Activated T-cell treated with anti-CD3 and anti-CD28 coated beads for 1 hour (primary cell): ENCODE data around the gene IPMK.

Source experiments
- DNase-seq: peaks from one replicate; pipeline ENCODE4 v3.0.0-alpha.2; 2020; ENCODE audit warnings: low read depth

IPMK gene

DNA sequence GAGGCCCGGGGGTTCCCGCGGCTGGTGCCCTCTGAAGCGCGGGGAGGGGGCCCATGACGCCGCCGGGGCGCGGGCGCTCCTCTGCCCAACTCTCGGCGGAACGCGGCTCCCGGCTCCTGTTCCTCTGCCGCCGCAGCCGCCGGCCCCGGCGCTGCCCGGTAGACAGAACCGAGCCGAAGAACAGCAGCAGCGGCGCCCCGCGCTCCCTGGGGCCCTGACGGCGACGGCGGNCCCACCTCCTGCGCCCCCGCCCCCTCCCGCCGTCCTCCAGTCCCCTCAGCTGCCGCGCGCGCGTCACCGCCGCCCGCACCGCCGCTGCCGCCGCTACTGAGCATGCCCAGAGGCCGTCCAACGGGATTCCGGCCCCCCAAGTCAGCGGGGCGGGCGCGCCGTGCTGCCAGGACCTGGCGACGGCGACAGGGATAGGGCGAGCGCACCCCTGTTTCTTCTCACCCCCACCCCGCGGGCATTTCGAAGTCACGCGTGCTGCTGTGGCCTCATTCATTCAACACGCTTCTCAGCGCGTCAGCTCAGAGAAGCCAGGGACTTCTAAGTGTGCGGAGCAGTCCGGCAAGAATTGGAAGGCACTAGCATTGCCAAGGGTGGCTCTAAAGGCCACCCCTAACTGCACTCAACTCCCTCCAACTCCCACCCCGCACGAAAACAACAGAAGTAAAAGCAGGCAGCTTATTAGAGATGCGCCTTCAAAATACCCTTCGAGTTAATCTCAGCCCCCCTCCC is at the start of gene IPMK:
TSS of gene IPMK (minus strand) at position 182 of the 741 bp plus-strand sequence. CDS start 283 bp downstream, outside the sequence.
- DNase-seq, result peak; percentile 88

DNA sequence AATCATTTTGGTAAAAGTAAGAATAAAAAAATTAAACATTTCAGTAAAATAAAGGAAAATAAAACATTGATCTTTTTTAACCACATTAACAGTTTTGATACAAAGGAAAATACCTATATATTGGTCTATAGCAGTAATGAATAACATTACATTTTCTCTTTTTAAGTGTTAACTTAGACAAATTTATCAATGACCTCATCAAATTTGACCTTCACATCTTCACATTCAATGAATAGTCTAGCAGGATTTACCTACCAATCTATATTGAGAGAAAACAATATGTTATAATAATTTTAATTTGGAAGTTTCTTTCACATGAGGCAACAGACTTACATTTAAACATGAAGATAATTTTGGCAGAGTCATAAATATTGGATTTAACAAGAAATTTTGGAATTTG is 49.2 kb upstream of the IPMK start:
- no peak for DNase-seq

DNA sequence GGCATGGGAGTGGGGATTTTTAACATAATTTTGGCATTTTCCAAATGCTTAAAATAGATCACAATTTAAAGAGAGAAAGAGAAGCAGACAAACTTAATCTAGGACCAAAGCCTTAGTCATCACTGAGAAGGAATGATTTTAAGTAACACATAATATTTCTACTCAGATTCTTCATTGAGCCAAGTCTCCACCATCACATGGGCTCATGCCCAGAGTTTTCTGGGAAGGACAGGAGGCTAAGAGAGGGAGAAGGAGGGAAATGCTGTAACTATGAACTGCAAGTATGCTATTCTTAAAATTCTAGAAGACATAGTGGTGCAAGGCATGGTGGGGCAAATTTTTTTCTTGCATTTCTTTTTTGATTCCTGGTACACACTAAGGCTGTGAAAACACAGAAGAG is 43.3 kb upstream of the IPMK start:
- DNase-seq, result no peak

DNA sequence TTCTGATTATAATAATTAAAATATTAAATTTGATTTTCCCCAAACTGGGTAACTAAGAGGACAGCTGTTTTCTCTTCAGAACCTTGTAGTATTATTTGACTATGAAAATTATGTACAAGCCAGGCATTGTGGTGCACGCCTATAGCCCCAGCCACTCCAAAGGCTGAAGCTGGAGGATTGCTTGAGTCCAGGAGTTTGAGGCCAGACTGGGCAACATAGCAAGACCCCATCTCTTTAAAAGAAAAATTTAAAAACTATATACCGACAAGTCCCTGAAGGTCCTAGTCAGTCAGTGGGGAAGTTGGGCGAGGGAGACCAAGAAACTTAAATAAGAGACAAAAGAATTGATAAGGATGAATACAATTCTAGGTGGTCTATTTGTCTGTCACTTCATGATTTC is 40.0 kb upstream of the IPMK start:
- DNase-seq, result no peak

DNA sequence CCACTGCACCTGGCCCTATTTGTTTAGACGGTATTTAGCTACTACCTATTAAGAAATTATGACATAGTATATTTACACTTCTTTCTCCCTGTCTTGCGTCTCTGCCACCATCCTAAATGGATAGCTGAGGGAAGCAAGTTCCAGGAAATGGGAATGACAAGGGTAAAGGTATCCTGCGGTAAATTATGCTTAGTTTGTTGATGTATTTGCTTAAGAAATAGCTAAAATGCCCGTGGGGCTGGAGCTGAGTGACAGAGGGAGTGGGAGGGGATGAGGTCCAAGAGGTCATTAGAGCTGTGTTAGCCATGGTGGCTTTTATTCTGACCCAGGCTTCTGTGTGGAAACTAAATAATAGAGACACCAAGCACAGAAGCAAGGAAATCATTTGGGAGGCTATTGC is 38.1 kb upstream of the IPMK start:
- no peak for DNase-seq

DNA sequence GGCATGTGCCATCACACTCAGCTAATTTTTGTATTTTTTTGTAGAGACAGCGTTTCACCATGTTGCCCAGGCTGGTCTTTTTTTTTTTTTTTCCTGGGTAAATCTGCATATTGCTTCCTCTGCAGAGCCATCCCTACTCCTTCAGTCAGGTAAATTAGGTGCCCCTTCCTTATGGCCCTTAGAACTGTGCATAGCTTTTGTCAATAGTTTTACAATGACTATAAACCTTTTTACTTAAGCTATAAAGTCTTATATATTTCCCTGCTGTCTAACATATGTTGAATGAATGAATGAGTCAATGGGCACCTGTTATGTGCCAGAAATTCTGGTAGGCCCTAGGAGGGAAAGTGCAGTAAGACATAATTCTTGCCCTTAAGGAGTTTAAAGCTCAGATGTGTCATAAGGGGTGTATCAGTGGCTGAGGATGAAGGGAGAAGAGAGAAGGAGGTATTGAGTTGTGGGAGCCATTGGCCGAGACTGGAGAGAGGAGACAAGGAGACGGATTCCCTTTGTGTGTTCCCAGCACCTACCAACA is 36.5 kb upstream of the IPMK start:
- no peak for DNase-seq

DNA sequence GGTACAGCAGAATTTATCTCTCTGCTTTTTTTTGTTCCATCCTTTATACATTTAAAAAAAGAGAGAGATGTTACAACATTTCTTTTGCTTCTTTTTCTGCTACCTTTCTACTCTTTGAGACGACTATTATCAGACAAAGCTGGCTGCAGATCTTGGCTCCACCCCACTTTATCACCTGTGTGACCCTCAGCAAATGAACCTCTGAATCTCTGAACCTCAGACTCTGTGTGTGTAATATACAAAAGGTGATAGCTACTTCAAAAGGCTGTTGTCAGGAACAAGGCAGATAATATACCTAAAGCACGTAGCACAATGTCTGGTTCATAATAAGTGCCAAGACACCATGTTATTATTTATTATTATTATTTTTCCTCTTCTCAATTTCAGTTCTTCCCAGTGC is 34.6 kb upstream of the IPMK start:
- no peak for DNase-seq

DNA sequence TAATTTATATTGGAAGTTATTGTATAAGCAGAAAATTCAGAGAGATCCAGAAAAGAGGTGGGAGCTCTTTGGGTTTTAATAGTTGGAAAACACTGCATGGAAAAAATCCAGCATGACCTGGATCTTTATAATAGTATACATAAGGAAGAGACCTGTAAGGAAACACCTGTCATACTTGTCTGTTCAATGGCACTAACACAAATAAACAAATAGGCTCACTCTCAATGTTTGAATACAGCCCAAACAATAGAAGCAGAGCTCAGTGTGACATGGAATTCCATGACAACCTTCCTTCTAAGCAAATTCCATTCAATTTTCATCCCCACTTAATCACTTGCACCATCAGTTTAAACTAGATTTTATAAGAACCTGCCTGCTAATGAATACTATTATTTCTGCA is 33.0 kb upstream of the IPMK start:
- DNase-seq, result no peak

DNA sequence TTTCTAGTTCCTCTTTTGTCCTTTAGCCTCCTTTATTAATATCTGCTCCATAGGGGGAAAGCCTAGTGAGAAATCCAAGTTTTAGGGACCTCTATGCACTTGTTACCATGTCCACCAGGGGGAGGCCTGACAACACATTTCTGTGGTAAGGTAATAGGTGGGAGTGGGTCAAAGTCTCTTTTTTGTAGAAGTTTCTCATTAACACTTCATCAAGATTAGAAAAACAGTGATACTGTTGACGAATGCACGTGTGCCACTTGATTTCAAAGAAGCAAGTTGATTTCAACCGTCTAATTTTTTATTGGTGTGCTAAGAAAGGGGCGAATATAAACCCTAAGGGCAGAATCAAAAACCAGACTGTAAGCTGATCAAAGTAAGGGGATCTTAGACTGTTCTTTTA is 31.9 kb upstream of the IPMK start:
- peak; percentile 48 for DNase-seq

DNA sequence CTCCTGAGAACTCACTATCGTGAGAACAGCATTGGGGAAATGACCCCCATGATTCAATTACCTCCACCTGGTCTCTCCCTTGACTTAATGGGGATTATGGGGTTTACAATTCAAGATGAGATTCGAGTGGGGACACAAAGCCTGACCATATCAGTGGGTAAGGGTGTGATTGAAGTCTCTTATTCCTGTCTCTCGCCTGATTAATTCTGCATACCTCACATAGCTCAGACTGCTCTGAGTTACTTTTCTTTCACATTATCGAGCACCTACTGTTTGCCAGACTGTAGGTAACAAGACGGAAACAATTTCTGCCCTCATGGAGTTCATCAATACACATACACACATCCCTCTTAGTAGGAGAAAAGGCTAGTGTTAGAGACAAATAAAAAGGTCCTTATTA is 26.3 kb upstream of the IPMK start:
- no peak for DNase-seq

DNA sequence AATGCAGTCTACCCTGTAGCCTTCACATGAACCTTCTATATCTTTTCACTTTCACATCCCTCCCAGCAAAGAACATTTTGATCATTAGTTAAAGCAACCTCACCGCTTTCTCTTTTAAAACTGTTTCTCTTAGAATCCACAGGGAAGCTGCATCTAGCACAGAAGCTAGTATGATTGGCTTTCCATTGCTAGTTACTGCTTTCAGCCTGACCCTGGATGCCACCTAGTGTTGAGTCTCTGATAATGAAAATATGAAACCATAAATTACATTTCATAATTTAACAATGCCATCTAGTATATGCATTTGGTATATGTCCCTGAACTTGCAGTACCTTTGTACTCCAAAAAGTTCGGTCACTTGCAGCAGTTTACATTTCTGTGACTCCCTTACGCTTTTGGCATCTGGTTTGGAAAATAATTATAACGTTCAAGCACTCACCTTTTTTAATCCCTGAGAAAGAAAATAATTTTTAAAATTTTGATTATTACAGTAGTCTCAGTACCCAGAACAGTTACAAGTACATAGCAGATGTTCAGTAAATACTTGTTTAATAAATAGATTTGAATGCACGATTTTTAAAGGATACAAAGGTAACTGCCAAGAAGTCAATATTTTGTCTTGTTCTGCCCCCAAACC is 24.0 kb upstream of the IPMK start:
- no peak for DNase-seq

DNA sequence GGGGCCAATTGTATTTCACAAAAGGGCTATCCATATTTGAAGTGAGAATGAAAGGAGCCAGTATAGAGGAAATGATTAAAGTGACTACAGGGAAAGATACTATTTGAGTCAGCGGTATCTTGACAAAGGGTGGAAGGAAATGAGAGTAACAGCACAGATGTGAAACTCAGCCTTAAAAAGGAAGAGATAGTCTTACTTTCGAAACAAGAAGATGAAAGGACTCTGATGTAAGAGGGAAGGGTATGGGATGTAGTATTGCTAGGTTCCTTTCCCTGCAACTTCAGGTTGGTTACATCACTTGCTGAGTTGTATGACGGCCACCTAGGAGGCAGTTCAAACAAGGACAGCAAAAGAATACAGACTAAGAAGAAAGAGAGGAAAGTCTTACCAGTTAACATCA is 14.9 kb upstream of the IPMK start:
- DNase-seq, result no peak

DNA sequence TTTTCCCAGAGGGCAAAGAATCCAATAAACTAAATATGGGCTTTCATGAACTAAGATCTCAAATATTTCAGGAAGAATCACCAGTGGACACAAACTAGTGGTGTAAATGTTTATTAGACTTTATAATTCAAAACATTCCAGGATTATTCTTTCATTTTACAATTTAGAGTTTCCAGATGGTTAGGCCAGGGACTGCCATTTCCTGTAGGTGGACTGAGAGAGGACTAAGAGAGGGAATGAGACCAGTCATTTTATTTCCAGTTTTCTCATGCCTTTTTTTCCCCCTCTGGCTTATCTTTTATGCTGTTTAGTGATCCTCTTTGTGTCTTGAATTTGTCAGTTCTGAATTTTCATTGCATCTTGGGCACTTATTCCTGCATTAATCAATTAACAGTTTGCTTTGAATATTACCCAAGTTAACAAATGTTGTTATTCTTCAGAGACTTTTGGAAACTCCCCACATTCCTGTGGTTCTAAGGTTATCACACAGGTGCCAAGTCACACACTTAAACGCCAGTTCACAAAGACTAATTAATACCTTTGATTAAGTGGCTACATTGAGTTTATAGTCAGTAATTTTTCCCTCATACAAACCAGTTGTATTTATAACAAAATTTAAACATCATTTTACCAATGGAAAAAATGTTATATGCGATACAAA is 13.5 kb upstream of the IPMK start:
- no peak for DNase-seq

DNA sequence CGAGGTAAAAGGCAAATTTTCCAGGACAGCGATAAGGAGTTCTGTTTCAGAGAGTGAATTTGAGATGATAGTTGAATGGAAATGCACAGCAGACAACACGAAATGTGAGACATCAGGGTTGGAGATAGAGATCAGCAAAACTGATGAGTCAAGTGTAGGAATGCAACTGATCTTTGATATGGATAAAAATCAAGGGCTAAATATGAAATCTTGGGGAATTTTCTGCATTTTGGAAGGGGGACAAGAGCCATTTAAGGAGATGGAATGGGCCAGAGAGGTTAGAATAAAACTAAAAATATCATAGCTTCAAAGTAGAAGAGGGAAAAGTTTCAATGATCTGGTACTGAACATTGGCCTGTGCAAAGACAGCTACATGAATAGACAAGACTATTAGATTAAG is 12.8 kb upstream of the IPMK start:
- no peak for DNase-seq

DNA sequence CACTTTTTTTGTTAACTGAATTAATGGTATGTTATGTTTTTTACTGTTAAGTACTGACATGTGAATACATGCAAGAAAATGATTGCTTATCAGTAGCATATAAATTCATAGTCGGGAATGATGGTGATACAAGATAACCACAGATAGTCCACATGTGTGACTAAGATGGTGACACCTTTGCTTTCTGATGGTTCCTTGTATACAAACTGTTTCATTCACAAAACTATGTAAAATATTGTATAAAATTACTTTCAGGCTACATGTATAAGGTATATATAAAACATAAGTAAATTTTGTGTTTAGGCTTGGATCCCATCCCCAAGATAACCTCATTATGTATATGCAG is 11.2 kb upstream of the IPMK start:
- no peak for DNase-seq

DNA sequence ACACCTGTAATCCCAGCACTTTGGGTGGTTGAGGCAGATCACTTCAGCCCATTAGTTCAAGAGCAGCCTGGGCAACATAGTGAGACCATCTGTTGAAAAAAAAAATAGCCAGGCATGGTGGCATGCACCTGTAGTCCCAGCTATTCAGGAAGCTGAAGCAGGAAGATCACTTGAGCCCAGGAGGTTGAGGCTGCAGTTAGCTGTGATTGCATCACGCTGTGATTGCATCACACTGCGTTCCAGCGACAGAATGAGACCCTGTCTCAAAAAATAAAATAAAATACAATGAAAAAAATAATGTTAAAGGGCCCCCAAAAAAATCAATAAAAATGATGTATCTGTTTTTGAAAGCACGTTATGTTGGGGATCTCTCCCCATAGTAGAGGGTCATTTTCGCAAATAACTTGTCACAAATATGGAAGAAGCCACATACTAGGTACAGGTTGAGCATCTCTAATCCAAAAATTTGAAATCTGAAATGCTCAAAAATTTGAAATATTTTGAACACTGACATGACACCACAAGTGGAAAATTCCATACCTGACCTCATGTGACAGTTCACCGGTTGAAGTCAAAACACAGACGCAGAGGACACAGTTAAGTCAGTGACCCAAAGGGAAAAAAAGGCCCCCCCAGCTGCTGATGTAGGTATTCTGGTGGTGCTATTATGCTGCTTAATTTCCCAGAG is 10.7 kb upstream of the IPMK start:
- DNase-seq, result no peak

DNA sequence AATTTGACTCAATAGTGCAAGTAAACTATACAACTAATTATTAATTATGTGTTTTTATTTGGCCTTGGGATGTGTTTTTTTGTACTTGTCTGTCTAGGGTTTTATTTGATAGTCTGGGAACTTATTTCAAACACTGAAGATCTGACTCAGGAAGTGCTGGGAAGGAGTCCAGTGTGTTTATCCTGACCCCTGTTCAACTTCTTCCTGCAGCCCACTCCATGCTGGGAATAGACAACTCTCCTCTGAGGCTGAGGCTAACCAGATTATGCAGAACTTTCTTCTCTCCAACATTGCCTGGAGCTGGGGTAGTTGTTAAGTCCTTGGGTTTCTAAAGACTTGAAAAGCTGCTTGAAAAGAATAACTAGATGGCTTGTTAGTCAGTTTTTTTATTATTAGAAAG is 8.2 kb upstream of the IPMK start:
- no peak for DNase-seq

DNA sequence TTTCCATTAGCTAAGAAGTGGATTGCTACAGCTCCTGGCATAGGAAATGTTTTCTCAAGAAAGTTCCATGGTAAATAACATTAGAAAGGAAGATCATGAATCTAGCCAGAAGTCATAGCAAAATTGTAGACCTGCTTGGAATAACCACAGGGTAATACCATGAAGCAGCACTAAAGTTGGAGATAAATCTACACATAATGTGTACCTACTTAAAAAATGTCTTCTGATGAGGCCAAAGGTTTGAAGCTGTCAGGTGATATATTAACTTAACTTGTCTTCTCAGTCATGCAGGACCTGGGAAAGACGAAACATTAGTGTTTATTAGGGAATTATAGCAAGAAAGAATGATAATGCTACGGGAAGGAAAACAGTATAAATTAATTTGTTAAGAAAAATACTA is 7.6 kb upstream of the IPMK start:
- no peak for DNase-seq

DNA sequence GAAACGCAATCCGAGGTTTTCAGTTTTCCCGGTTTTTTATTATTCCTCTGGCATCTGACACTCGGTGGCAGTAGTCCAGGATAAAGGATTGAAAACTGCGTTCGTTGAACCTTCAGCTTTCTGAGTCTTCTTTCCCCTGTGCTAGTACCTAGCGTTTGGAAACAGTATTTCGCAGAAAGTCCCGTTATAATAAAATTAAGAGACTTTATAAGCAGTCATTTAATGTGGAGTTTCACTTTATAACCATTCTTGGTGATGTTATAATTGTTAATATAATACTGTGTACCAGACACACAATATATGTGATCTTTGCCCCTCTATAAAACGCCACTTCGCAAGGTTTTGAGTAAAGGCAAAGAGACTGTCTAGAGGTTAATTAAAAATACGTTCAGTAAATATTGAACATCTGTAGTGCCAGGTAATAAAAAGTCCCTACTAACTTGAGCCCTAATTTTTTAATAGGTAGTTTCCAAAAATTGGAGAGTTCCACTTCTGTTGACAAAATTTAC is 2.1 kb upstream of the IPMK start:
- no peak for DNase-seq

DNA sequence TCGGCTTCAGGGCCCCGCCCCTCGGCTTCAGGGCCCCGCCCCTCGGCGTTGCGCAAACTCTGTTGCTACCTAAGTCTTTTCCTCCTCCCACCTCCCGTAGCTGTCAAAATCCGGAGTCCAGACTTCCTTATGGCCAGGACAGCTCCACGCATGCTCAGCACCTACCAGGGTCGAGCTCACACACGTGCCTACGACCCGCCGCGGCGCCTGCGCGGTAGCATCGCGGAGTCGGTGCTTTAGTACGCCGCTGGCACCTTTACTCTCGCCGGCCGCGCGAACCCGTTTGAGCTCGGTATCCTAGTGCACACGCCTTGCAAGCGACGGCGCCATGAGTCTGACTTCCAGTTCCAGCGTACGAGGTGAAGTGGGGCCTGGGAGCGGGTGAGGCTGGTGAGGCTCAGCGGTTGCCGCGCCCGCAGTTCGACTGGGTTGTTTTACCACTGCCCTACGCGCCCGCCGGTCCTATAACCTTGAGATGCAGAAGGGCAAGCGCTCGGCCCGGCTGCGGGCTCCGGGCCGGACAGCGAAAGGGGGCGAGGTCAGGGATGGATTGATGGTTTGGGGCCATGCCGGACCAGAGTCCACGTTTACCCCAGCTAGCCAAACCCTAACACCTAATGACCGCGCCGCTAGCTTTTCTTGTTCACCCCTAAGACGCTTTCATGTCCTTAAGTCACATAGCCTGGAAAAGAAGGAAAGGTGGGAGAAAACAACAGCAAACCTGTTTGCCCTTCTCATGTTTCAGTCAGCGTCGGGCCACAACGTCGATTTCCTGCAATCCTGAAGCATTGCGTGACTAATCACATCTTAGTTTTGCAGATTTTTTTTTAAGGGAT is 1.5 kb upstream of the IPMK start, which contains the start of gene CISD1:
TSS of gene CISD1 (plus strand) at position 217 of the 836 bp plus-strand sequence. CDS start at position 329, 112 bp downstream.
- DNase-seq, result peak; percentile 87

DNA sequence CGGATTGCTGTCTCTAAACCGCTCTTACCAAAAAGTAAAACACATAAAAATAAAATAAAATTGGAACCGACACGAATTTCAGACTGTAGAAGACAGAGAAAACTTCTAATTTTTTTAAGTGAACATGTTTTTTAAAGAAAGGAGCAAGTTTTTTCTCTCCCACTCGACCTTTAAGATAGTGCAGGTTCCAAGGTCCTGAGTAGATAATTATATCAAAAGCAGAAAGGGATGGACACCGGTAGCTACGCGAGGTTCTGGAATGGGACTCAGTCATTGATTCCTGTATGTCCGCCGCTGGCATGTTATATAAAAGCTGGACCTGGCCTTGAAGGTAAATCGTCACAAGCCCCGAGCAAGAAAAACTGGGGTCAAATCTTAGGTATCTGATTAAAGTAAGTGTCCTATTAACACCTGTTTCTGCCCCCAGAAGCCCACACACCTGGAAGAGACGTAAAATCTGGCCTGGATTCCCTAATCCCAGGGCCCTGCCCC is 806 bp upstream of the IPMK start:
- DNase-seq, result no peak
